ENCODE data around the gene DSEL.

Gene DSEL

DNA sequence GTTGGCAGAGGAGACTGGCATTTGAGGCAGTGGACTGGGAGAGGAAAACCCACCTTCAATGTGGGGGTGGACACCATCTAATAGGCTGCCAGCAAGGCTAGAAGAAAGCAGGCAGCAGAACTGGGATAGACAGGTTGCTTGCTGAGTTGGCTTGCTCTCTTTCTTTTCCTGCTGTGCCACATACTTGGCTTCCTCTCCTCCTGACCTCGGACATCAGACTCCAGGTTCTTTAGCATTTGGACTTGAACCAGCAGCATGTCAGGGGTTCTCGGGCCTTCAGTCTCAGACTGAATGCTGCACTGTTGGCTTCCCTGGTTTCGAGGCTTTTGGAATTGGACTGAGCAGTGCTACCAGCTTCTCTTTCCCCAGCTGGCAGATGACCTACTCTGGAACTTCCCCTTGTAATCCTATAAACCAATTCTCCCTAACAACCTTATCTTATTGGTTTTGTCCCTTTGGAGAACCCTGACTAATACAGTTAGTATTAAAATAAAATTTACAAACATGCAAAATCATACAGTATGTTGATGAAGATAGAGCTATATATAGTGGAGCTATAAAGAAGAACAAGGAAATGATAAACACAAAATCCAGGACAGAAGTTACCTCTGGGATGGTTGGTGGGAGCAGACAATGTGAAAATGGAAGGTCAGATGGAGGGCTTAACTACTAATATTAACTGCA lies 15.9 kb downstream of the DSEL start:
- no peak for DNase-seq

DNA sequence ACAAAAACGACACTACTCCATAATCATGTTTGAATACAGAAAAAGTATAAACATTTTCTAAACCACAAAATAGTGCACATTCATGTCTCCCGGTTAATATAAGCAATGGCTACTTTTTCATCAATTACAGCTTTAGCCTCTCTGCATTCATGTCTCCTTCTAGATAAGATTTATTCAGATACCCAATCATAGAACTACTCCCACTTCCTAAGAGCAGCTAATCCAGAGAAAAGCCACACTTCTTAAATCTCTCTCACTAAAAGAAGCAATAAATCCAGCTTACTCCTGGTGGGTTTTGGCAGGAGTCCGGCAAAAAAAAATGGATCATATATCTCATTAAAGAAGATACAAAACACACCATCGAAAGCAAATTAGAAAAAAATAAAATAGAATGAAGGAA lies 20.1 kb downstream of the DSEL start:
- DNase-seq: no peak

DNA sequence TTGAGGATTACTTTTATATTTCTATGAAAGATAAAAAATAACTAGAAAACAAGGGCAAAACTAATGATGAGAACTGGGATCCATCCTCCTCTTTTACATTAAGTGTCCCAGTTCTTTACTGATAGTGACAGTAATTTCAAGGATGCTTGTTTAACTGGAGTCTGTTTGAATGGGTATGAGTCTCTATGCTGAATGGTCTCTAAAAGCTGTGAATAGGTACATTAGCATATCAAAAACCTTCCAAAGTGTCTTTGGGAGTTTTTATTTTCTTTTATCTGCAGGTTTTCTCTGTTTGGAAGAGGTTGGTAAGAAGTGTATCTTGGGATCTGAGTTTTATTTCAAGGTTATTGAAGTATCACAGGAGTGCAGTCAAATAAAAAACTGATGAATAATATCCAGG lies 30.0 kb downstream of the DSEL start:
- no peak for DNase-seq

DNA sequence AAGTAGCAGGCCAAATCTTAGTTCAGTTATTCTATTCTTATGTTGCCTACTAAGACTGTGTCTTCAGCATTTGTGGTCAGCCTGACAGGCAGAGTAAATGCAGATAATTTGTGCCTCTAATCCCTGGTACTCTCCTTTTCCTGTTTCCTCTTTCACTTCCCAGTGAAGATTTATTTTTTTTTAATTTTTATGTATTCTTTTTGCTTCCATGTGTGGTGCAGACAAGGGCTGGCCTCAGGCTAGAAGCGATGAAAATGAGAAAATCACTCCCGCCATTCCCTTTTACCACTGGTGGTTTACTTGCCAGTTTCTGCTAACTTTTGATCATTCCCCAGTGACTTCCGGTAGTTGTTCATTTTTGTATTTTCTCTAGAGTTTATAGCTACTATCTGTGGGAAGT lies 30.9 kb downstream of the DSEL start:
- no peak for DNase-seq

DNA sequence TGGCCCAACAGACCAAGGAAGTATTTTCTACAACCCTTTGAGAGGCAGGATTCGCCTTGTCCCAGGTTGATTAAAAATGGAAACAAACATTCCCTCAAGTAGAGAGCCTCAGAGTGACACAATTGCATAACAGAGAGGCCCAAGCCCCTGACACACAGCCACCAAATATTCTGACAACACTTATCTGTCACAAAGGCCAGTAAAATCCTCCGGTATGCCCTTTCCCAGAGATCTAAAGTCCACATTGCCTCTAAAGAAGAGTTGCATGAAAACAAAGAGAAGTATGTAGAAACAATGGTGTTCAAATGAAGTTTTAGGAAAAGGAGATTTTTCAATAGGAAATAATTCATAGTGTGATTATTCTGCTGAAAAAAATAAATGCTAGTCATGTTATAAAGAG lies 32.1 kb downstream of the DSEL start:
- no peak for DNase-seq

DNA sequence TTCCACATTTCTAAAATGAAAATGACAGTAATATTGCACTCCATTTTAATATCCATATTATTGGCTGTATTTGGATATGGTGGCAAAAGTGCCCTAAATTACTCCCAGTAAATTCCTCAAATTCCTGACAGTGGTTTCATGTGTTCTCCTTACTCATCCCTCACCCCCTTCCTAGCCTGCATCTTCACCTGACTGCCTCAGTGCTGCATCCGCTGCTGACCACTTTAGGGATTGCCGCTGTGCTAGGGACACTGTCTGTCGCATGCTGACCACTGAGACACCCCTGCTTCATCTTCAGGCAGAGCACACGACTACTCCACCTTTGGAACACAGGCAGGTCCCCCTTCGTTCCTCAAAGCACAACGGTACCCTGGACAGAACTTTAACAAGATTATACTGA lies 32.6 kb downstream of the DSEL start:
- DNase-seq: no peak

DNA sequence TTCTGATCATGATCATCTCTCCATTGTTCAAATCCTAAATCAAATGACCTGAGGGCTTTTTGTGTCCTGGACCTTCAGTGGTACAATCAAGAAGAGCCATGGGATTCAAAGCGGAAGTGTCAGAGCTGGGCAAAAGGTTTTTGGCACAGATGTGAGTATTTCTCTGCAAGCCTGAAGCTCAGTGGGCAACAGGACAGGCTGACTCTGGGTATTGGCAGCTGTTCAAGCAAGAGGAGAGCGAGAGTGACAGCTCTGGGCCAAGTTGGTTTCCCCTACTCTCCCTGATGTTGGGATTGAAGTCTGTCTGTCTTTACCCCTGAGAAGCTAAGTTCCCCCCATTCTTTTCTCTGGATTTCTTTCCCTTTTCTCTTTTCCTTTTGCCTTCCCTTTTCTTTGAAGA lies 33.3 kb downstream of the DSEL start:
- no peak for DNase-seq

DNA sequence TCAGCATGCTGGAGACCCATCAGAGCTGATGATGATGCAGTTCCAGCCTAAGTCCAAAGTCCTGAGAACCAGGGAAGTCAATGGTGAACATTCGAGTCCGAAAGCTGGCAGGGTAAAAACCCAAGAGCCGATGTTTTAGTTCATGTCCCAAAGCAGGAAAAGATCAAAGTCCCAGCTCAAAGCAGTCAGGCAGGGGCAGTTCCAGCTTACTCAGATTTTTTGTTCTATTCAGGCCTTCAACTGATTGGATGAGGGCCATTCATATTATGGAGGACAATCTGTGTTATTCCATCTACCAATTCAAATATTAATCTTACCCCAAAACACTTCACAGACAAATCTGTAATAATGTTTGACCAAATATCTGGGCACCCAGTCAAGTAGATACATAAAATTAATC lies 38.3 kb downstream of the DSEL start:
- DNase-seq: no peak

DNA sequence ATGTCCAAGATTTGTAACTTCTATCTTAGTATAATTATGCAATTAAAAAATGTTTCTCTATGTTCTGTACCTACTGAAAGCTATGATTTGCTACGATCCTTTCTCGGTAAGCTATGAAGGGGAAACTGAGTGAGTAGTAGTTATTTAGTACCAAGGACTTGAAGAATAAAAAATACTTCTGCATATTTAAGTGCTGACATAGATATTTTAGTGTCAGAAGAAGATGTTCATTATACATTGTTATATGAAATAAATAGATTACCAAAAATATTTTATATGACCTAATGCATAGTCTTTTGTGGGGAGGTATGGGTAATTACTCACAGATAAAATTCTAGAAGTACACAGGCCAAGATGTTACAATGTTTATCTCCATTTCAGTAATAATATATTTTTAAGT lies 39.0 kb downstream of the DSEL start:
- DNase-seq: no peak

DNA sequence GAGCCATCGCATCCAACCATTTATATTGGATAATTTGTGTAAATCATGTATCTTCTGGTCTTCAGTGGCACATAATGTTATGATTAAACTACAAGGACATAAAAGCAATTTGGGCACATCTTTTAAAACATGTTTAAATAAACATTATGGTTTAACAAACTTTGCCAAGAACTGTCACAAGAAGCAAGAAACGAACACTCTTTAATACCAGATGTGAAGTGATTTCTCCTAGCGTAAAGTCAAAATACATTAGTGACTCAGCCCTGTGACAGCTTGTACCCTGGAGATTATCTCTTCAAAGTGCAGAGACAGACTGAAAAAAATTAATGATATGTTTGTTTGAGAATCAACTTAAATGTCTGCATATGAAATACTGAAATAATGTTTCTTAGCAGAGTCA lies 39.9 kb downstream of the DSEL start:
- no peak for DNase-seq

DNA sequence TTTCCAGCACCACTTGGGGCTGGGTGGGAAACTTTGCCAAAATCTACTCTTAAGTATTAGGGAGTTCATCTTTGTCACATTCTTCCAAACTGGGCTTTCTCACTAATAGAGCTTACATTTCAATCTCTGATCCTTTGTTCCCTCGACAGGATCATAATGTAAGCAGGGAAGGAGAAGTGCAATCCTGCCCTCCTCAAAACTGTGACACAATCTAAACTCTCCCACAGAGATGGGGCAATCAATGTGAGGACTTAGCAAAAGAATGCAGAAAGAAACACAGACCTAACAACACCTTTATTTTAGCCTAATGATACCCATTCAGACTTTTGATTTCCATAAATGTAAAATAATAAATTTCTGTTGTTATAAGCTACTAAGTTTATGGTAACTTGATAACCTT lies 40.8 kb downstream of the DSEL start:
- no peak for DNase-seq

DNA sequence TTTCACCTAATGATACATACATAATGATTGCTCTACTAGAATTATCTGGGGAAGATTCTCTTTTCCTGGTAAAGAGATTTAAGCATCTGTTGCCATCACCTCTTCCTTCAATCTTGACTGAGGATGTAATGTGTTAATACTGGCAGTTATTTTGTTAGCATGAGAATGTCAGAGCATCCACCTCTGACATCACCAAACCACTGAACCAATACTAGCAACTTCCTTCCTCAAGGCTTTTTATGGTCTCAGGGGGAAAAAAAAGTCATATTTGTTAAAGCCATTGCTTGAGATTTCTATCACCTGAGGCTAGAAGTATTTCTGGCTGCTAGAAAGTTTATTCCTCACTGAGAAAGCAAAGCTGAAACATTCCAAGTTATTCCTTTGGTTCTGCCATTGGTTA lies 48.5 kb downstream of the DSEL start:
- no peak for DNase-seq

DNA sequence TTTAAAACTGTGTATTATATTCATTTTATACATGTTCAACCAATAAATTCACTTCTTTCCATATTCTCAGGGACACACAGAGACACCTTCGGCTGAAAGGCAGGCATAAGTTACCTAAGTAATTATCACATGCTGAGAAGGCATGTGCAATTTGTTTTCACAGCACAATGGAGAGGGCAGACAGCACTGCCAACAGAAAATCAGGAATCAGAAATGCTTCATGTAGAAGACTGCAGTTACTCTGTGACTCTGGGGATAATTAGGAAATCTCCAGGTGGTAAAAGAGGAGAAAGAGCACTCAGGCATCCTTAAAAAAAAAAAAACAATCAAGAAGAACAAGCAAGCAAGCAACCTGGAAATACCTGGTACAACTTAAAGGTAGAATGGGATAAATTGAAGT lies 49.3 kb downstream of the DSEL start:
- no peak for DNase-seq

DNA sequence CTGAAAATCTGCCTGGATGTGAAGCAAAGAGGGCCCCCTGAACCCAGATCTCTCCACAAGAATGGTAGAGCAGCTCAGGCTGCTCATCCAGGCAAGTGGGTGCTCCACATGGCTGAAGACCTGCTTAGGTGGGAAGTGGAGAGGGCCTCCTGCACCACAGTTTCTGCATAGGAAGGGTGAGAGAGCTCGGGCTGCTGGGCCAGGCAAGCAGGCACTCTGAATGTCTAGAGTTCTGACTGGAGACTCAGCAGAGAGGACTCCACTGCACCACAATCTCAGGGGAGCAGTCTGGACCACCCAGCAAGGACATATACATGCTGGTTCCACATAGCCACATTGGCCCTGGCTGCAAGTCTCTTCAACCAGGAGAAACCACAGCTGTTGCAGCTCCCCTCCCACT lies 52.0 kb downstream of the DSEL start:
- DNase-seq: no peak

DNA sequence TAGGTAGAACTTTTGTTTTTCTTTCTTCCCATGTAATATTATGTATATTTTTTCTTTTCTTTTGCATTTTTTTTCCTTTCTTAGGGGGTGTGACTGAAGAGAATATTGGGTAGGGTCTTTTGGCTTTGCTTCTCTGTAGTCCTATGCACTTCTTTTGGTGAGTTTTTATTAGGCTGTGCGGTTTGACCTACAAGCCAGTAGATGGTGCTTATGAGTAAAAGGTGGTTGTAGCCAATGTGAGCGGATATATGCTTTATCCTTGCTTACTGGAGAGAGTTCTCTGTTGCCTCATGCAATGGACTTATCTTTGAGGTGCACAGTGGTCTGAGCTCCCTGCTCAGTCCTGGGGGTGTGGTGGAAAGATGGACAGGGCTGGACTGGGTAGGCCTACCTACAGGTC lies 52.7 kb downstream of the DSEL start:
- DNase-seq: no peak

DNA sequence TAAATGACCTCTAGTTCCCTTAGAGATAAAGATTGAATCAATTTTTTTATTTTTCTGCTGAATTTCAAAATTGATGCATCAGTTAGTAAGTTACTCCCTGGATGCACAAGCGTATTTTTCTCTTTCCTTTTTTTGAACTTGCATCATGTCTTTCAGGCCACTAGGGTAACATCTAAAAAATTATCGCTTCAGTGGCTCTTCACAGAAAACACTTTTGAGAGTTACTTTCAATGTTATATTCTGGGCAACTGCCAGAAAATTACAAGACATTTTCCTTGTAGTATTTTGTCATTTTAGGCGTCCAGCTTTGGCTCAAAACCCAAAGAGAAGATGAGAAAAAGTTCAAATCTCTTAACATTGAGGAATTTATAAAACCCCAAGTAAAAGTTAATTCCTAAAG lies 59.8 kb downstream of the DSEL start:
- DNase-seq: no peak

Data from activated T-cell treated with anti-CD3 and anti-CD28 coated beads, Interleukin-2, amount 50 U/mL, for 1 hour (primary cell).